HepG2 (cell line): ENCODE measurements around the gene CSNK1D. TPM values are rescaled to one million over a fixed set of nuclear protein-coding genes. Genes with fewer than 3 reads are reported as not detected.
A peak's percentile ranks its signal among the peaks of the same experiment; 100 is the strongest.

Experiments
- ATAC-seq: fragments of 200-7000 bp; cut with Tn5 transposase; 3 replicates; pipeline ENCODE4 v1.9.1; 2020; ENCODE audit warnings: mild to moderate bottlenecking, moderate library complexity
- BruUV-seq: library from RNA; stranded (reverse); fragments of 400-500 nt; replicated peaks from 2 replicates; lab custom pipeline; 2021; lab: Mats Ljungman, UMichigan
- CTCF ChIA-PET: fragments of 300-600 bp; formaldehyde crosslinking; extraction: SDS; loops from one replicate; lab custom pipeline; 2021; ENCODE audit warnings: low total read pairs, inconsistent platforms, low intra/inter-chr PET ratio; lab: Yijun Ruan, JAX
- POLR2A ChIA-PET: fragments of 350-600 bp; sonication (Branson Sonifier 250); formaldehyde crosslinking; loops from one replicate; lab custom pipeline; 2020; ENCODE audit warnings: antibody characterized with exemption, inconsistent platforms; lab: Yijun Ruan, JAX
- DNase-seq: peaks from one replicate; pipeline ENCODE4 v3.0.0-alpha.2; 2015; ENCODE audit warnings: low spot score
- FAIRE-seq: peaks from 3 replicates; lab custom pipeline; 2011; peaks lifted over from hg19 to GRCh38; lab: Jason Lieb, UNC
- H2AFZ ChIP-seq: one replicate; pipeline ENCODE4 v1.6.1; 2011; ENCODE audit warnings: low read length, inconsistent platforms
- H3K27ac ChIP-seq: fragments of 300-600 bp; 3 replicates; pipeline ENCODE4 v1.8.0; 2011; ENCODE audit warnings: mixed run types, mild to moderate bottlenecking, mixed read lengths, low read length, inconsistent platforms; ENCODE audit not compliant: insufficient read depth; ENCODE audit errors: extremely low read length
- H3K27me3 ChIP-seq, 2 experiments: fragments of 200-600 bp in 1 of 2; 2 replicates in 1 of 2; 3 replicates in 1 of 2; pipeline versions ENCODE4 v1.6.0 to v1.8.0; 2011; ENCODE audit warnings: low read length in 2 of 2, mild to moderate bottlenecking in 2 of 2, moderate library complexity in 2 of 2, inconsistent platforms in 1 of 2; ENCODE audit not compliant: insufficient read depth in 2 of 2, control insufficient read depth in 1 of 2
- H3K36me3 ChIP-seq, 2 experiments: fragments of 200-600 bp in 1 of 2; replicated peaks in 1 of 2; 2 replicates in 1 of 2; 3 replicates in 1 of 2; pipeline versions ENCODE4 v1.5.1 to v1.8.0; 2011; ENCODE audit warnings: low read length in 2 of 2, inconsistent platforms in 1 of 2; ENCODE audit not compliant: insufficient read depth in 2 of 2, control insufficient read depth in 1 of 2
- H3K4me1 ChIP-seq: 2 replicates; pipeline ENCODE4 v1.5.1; 2012; ENCODE audit warnings: low read length, inconsistent platforms; ENCODE audit not compliant: insufficient read depth
- H3K4me2 ChIP-seq: 2 replicates; pipeline ENCODE4 v1.6.0; 2011; ENCODE audit warnings: low read depth, low read length, inconsistent platforms
- H3K4me3 ChIP-seq, 3 experiments: fragments of 200-600 bp in 1 of 3; sonication (generic), shearing (Covaris generic) in 1 of 3; replicated peaks in 1 of 3; 2 replicates each; pipeline ENCODE4 v1.5.1; 2011 to 2016; ENCODE audit warnings: low read length in 3 of 3, inconsistent platforms in 2 of 3, low read depth in 2 of 3, mild to moderate bottlenecking in 2 of 3, control low read depth in 1 of 3, mixed read lengths in 1 of 3; ENCODE audit not compliant: insufficient read depth in 1 of 3
- H3K79me2 ChIP-seq: one replicate; pipeline ENCODE4 v1.6.1; 2011; ENCODE audit warnings: low read length, inconsistent platforms; ENCODE audit not compliant: insufficient read depth
- H3K9ac ChIP-seq: 2 replicates; pipeline ENCODE4 v1.6.0; 2011; ENCODE audit warnings: mild to moderate bottlenecking, low read depth, low read length, inconsistent platforms; ENCODE audit not compliant: insufficient read depth
- H3K9me3 ChIP-seq: 2 replicates; pipeline ENCODE4 v1.5.1; 2012; ENCODE audit warnings: mild to moderate bottlenecking, low read length
- H4K20me1 ChIP-seq: 2 replicates; pipeline ENCODE4 v1.6.0; 2011; ENCODE audit warnings: inconsistent platforms, mild to moderate bottlenecking, low read length, moderate library complexity; ENCODE audit not compliant: insufficient read depth
- ARID4A ChIP-seq: sonication (generic); formaldehyde crosslinking; IDR thresholded peaks from 2 replicates; pipeline ENCODE4 v1.5.0; 2020; ENCODE audit warnings: mild to moderate bottlenecking, missing genetic modification reagents, borderline replicate concordance
- ELF1 ChIP-seq: sonication (generic); formaldehyde crosslinking; IDR thresholded peaks from 2 replicates; pipeline ENCODE4 v1.4.0; 2020; ENCODE audit warnings: missing genetic modification reagents
- IKZF5 ChIP-seq: IDR thresholded peaks from 2 replicates; pipeline ENCODE4 v1.6.1; 2018; ENCODE audit warnings: missing genetic modification reagents, mild to moderate bottlenecking, missing compliant biosample characterization
- RARA ChIP-seq: IDR thresholded peaks from 2 replicates; pipeline ENCODE4 v1.6.1; 2016; ENCODE audit warnings: missing genetic modification reagents, missing compliant biosample characterization
- RFX3 ChIP-seq: IDR thresholded peaks from 2 replicates; pipeline ENCODE4 v1.6.1; 2016; ENCODE audit warnings: missing biosample characterization, missing genetic modification reagents
- TRAFD1 ChIP-seq: sonication (generic); formaldehyde crosslinking; IDR thresholded peaks from 2 replicates; pipeline ENCODE4 v1.5.1; 2020; ENCODE audit warnings: missing genetic modification reagents, mild to moderate bottlenecking, borderline replicate concordance
- ZFX ChIP-seq: sonication (generic); formaldehyde crosslinking; IDR thresholded peaks from 2 replicates; pipeline ENCODE4 v1.4.0; 2020; ENCODE audit warnings: mild to moderate bottlenecking, low read depth, missing genetic modification reagents, moderate library complexity
- ZNF263 ChIP-seq: sonication (generic); formaldehyde crosslinking; IDR thresholded peaks from 2 replicates; pipeline ENCODE4 v1.4.0; 2020; ENCODE audit warnings: missing genetic modification reagents
- ZNF431 ChIP-seq: sonication (generic); formaldehyde crosslinking; IDR thresholded peaks from 2 replicates; pipeline ENCODE4 v1.9.0; 2022; ENCODE audit warnings: missing genetic modification reagents, low read depth, mild to moderate bottlenecking, borderline replicate concordance
- ZNF572 ChIP-seq: sonication (generic); formaldehyde crosslinking; IDR thresholded peaks from 2 replicates; pipeline ENCODE4 v1.5.1; 2020; ENCODE audit warnings: mild to moderate bottlenecking, missing genetic modification reagents
- ZNF788 ChIP-seq: sonication (generic); formaldehyde crosslinking; IDR thresholded peaks from 2 replicates; pipeline ENCODE4 v1.5.0; 2020; ENCODE audit warnings: mild to moderate bottlenecking, missing genetic modification reagents, borderline replicate concordance
- ZSCAN20 ChIP-seq: sonication (generic); formaldehyde crosslinking; IDR thresholded peaks from 2 replicates; pipeline ENCODE4 v1.4.0; 2020; ENCODE audit warnings: missing genetic modification reagents, mild to moderate bottlenecking, borderline replicate concordance
- WGBS: methylation state at CpG from one replicate; pipeline ENCODE4 v1.1.6; 2017; ENCODE audit warnings: low lambda C conversion rate; 5-methylcytosine and 5-hydroxymethylcytosine counted together
- in situ Hi-C: cut with HindIII; loops from 2 replicates; pipeline ENCODE4 v1.10.0; 2017; ENCODE audit warnings: low pct_unique_long_range_greater_than_20kb; ENCODE audit not compliant: extremely low pct_ligation_motif_present
- intact Hi-C: fragments of 100-400 bp; cut with micrococcal nuclease; formaldehyde crosslinking; loops from one replicate; pipeline ENCODE4 v1.10.0; 2022; ENCODE audit not compliant: unreplicated experiment
- polyA plus RNA-seq, 8 experiments: library from polyadenylated mRNA; depleted of rRNA in 3 of 8; stranded (reverse) in 7 of 8; unstranded in 1 of 8; fragments of >200 nt; fragmentation: Illumina TruSeq in 4 of 8; extraction: Trizol in 4 of 8; gene quantifications; 2 replicates each; pipeline versions ENCODE4 v1.2.1 to v1.2.3, GENCODE V29; 2011 to 2016; ENCODE audit warnings: low read depth in 4 of 8, missing spikeins in 1 of 8, mixed read lengths in 1 of 8; ENCODE audit not compliant: insufficient read depth in 1 of 8
- total RNA-seq, 5 experiments: library from RNA; depleted of rRNA; stranded (reverse); fragments of >200 nt; fragmentation: Illumina TruSeq; extraction: Trizol; gene quantifications; 2 replicates each; pipeline ENCODE4 v1.2.3, GENCODE V29; 2016; ENCODE audit warnings: low read depth in 1 of 5

The CSNK1D gene
- total and polyA plus RNA-seq, 2 of the 13 experiments (the other 11 are each of a cell fraction or from before 2014, with no cell fraction given) = 31.5 to 128 TPM

- Histone ChIP-seq H3K27me3 (no peaks in the 10 kb centered on the region), H3K79me2 (no peaks in the 10 kb centered on the region), H3K9me3 (no peaks in the 10 kb centered on the region), H3K4me2 (peak overlapping the region; percentile 99; the same call in 1 of the 2 replicates), H3K4me1 (peaks cover 100% of the 10 kb centered on the region), H4K20me1 (no peaks in the 10 kb centered on the region), H3K4me3 (peak overlapping the region in 1 of 3 experiments; percentile 3; a peak in 1 of 6 replicates), H3K36me3 (no peaks in the 10 kb centered on the region), H3K27ac (no peak overlapping the region), H2AFZ (no peak overlapping the region), H3K9ac (no peak overlapping the region)
- ChIA-PET CTCF (interaction anchor here (0.7 to 2.7 kb wide), 4 partner anchors 15 to 65 kb away, joined by 3 to 26 read pairs (median 3); partner anchors contain the start of gene CD7), POLR2A (interaction anchor here (1.2 to 12.8 kb wide), 11 partner anchors 8 to 72 kb away, joined by 3 to 270 read pairs (median 15); partner anchors contain the start of genes CD7, CSNK1D and SECTM1)
- intact Hi-C loops (loop anchor here (2.0 to 5.0 kb wide), 3 partner anchors 20 to 50 kb away; no protein-coding TSS in a partner anchor), in situ Hi-C loops (no loop called here)
- no TSS peak for BruUV-seq
- DNase-seq (no peak), ATAC-seq (peak; percentile 31), FAIRE-seq (no peak)
- 18% methylated on average over 21 of the region's 21 CpGs for WGBS
- TF ChIP-seq RARA (CRISPR knock-in tag) = peak; percentile 53; the same call in 1 of the 2 replicates
- 0 out of 2 replicates have a peak, but pooled peaks have one; percentile 29 for TF ChIP-seq ZNF572
- peak; percentile 19; the same call in 1 of the 2 replicates for TF ChIP-seq IKZF5 (CRISPR knock-in tag)
- peak; percentile 53; the same call in 1 of the 2 replicates for TF ChIP-seq ZNF263
- no peak for TF ChIP-seq RFX3 (CRISPR knock-in tag)
- TF ChIP-seq ZFX (CRISPR knock-in tag) = peak; percentile 63; the same call in 1 of the 2 replicates
- peak; percentile 51 for TF ChIP-seq ELF1 (CRISPR knock-in tag)
- peak; percentile 61; the same call in 1 of the 2 replicates for TF ChIP-seq ZNF431 (CRISPR knock-in tag)
- TF ChIP-seq ZSCAN20 (CRISPR knock-in tag) = 0 out of 2 replicates have a peak, but pooled peaks have one; percentile 23
- peak; percentile 36; the same call in 1 of the 2 replicates for TF ChIP-seq ARID4A (CRISPR knock-in tag)
- TF ChIP-seq TRAFD1 (CRISPR knock-in tag) = peak; percentile 46; the same call in 1 of the 2 replicates
- TF ChIP-seq ZNF788 = peak; percentile 67; the same call in 1 of the 2 replicates
Measured at GRCh38 chr17:82300707-82301270, 27.3 kb upstream of the CSNK1D start.
